DOHH2 (cell line): Measurements from ENCODE around the gene KLRF1.

Source experiments
- EZH2phosphoT487 ChIP-seq: fragments of 200-600 bp; sonication (generic); IDR thresholded peaks from 2 replicates; pipeline ENCODE4 v1.6.1; 2017; ENCODE audit warnings: borderline replicate concordance, mild to moderate bottlenecking, antibody characterized with exemption, low read length, moderate library complexity, mixed read lengths
- TF ChIP-seq, protein P1 (sequence below): fragments of 200-600 bp; sonication (generic); IDR thresholded peaks from one replicate; pipeline ENCODE4 v1.5.1; 2014; ENCODE audit warnings: antibody characterized with exemption, mild to moderate bottlenecking, low read depth, low read length; ENCODE audit not compliant: poor library complexity, severe bottlenecking

DNA sequence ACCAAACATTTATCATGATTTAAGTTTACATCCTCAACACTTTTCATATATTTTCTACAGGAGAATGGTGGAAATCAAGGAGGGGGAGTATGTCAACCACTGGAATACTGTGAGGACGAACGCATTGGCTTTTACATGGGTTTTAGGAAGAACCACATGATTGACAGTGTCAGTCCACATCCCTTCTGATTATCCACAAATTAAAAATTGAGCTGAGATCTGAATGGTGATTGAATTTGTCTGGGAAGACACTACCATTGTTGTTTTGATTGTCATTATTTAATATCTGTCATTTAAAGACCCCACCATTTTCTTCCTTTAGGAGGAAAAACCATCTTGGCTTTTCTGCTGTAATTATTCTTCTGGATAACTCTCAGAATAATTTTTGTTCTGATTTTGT is 31.3 kb upstream of the KLRF1 start:
- TF ChIP-seq, protein P1, sequence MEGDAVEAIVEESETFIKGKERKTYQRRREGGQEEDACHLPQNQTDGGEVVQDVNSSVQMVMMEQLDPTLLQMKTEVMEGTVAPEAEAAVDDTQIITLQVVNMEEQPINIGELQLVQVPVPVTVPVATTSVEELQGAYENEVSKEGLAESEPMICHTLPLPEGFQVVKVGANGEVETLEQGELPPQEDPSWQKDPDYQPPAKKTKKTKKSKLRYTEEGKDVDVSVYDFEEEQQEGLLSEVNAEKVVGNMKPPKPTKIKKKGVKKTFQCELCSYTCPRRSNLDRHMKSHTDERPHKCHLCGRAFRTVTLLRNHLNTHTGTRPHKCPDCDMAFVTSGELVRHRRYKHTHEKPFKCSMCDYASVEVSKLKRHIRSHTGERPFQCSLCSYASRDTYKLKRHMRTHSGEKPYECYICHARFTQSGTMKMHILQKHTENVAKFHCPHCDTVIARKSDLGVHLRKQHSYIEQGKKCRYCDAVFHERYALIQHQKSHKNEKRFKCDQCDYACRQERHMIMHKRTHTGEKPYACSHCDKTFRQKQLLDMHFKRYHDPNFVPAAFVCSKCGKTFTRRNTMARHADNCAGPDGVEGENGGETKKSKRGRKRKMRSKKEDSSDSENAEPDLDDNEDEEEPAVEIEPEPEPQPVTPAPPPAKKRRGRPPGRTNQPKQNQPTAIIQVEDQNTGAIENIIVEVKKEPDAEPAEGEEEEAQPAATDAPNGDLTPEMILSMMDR = no peak
- no peak for TF ChIP-seq EZH2phosphoT487
